SH-SY5Y (cell line): Measurements from ENCODE around the gene DNAI2.

Experiments
- GATA2 ChIP-seq: IDR thresholded peaks from 2 replicates; pipeline ENCODE4 v1.6.1; 2011; ENCODE audit warnings: mild to moderate bottlenecking, low read depth, low read length
- GATA3 ChIP-seq: IDR thresholded peaks from 2 replicates; pipeline ENCODE4 v1.6.1; 2011; ENCODE audit warnings: low read depth, mild to moderate bottlenecking, low read length, moderate library complexity

GRCh38 chr17:74353446-74354060, 79.5 kb downstream of the DNAI2 start:
- TF ChIP-seq GATA2 (no peak), GATA3 (no peak)
